ENCODE results near the gene NAT14.

NAT14 gene

DNA sequence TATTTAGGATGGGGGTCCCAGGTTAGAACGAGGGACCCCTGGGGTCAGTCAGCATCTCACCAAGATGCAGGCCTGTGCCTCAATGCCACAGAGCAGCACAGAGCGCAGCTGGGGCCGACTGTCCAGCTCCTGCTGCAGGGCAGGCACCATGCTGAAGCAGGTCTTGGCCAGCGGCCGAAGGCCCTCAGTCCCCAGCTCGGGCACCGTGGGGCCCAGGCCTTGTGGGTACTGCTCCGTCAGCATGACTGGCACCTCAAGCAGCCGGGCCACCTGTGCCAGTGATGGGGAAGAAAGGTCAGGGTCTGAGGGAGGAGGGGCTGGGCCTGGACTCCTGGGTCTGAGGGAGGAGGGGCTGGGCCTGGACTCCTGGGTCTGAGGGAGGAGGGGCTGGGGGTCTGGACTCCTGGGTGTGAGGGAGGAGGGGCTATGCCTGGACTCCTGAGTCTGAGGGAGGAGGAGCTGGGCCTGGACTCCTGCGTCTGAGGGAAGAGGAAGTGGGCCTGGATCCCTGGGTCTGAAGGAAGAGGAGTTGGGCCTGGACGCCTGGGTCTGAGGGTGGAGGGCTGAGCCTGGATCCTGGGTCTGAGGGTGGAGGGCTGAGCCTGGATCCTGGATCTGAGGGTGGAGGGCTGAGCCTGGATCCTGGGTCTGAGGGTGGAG is 29.3 kb upstream of the NAT14 start:
- TF ChIP-seq TEAD4 (IDR thresholded peaks at IDR 0.05): no peak
- no peak for TF ChIP-seq EGR1 (IDR thresholded peaks at IDR 0.05)
- TF ChIP-seq FOXM1 (IDR thresholded peaks at IDR 0.05; ENCODE audit: borderline replicate concordance, low read depth): no peak
- TF ChIP-seq, protein P1, sequence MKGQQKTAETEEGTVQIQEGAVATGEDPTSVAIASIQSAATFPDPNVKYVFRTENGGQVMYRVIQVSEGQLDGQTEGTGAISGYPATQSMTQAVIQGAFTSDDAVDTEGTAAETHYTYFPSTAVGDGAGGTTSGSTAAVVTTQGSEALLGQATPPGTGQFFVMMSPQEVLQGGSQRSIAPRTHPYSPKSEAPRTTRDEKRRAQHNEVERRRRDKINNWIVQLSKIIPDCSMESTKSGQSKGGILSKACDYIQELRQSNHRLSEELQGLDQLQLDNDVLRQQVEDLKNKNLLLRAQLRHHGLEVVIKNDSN (IDR thresholded peaks at IDR 0.05): no peak
- no peak for TF ChIP-seq CREB1 (IDR thresholded peaks at IDR 0.05; ENCODE audit: low read depth)
- no peak for TF ChIP-seq CEBPB (IDR thresholded peaks at IDR 0.05)

DNA sequence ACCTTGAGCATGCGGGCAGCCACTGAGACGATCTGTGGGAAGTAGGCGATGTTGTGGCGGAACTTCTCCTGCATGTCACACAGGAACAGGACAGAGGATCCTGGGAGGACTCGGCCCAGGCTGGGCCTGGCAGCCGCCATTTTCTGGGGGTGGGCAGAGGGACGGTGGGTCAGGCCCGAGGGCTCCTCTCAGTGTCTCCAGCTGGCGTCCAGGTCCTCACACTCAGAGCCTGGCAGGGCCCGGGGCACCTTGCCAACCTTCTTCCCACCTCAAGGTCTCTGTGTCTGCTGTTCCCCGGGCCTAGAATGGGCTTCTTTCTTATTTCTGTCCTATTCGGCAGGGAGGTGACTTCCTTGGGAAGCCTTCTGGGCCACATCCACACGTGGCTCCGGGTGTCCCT is 28.6 kb upstream of the NAT14 start:
- no peak for TF ChIP-seq NFIC (IDR thresholded peaks at IDR 0.05)
- TF ChIP-seq YY1 (IDR thresholded peaks at IDR 0.05; ENCODE audit: low read depth): no peak
- no peak for TF ChIP-seq CREB1 (IDR thresholded peaks at IDR 0.05; ENCODE audit: low read depth)
- no peak for TF ChIP-seq EP300 (IDR thresholded peaks at IDR 0.05; ENCODE audit: borderline replicate concordance)
- no peak for TF ChIP-seq TEAD4 (IDR thresholded peaks at IDR 0.05)
- TF ChIP-seq, protein P1 (IDR thresholded peaks at IDR 0.05): no peak
- TF ChIP-seq TAF1 (IDR thresholded peaks at IDR 0.05; ENCODE audit: low read depth): no peak
- no peak for TF ChIP-seq FOXM1 (IDR thresholded peaks at IDR 0.05; ENCODE audit: borderline replicate concordance, low read depth)
- no peak for TF ChIP-seq REST (IDR thresholded peaks at IDR 0.05; ENCODE audit: low read depth)
- TF ChIP-seq TCF12 (IDR thresholded peaks at IDR 0.05; ENCODE audit: low read depth): no peak
- no peak for TF ChIP-seq EGR1 (IDR thresholded peaks at IDR 0.05)
- TF ChIP-seq CEBPB (IDR thresholded peaks at IDR 0.05): no peak
- TF ChIP-seq MAX (IDR thresholded peaks at IDR 0.05): no peak
- no peak for TF ChIP-seq RAD21 (IDR thresholded peaks at IDR 0.05; ENCODE audit: low read depth)
- no peak for TF ChIP-seq ZBTB7A (IDR thresholded peaks at IDR 0.05; ENCODE audit: low read depth)

- TF ChIP-seq CREB1 (IDR thresholded peaks at IDR 0.05; ENCODE audit: low read depth) (no peak), YY1 (IDR thresholded peaks at IDR 0.05; ENCODE audit: low read depth) (no peak), MAX (IDR thresholded peaks at IDR 0.05) (no peak), REST (IDR thresholded peaks at IDR 0.05; ENCODE audit: low read depth) (no peak), CEBPB (IDR thresholded peaks at IDR 0.05) (no peak), TCF12 (IDR thresholded peaks at IDR 0.05; ENCODE audit: low read depth) (no peak), RAD21 (IDR thresholded peaks at IDR 0.05; ENCODE audit: low read depth) (no peak), EGR1 (IDR thresholded peaks at IDR 0.05) (no peak), NFIC (IDR thresholded peaks at IDR 0.05) (no peak), EP300 (IDR thresholded peaks at IDR 0.05; ENCODE audit: borderline replicate concordance) (no peak), FOXM1 (IDR thresholded peaks at IDR 0.05; ENCODE audit: borderline replicate concordance, low read depth) (no peak), TEAD4 (IDR thresholded peaks at IDR 0.05) (no peak), TAF1 (IDR thresholded peaks at IDR 0.05; ENCODE audit: low read depth) (no peak), ZBTB7A (IDR thresholded peaks at IDR 0.05; ENCODE audit: low read depth) (no peak)
- TF ChIP-seq, protein P1 (IDR thresholded peaks at IDR 0.05): no peak
Measured at GRCh38 chr19:55457683-55458457, 27.1 kb upstream of the NAT14 start.

GRCh38 chr19:55459551-55459949 is 25.4 kb upstream of the NAT14 start:
- no peak for TF ChIP-seq MAX (IDR thresholded peaks at IDR 0.05)
- TF ChIP-seq EP300 (IDR thresholded peaks at IDR 0.05; ENCODE audit: borderline replicate concordance): no peak
- TF ChIP-seq NFIC (IDR thresholded peaks at IDR 0.05): no peak
- no peak for TF ChIP-seq CEBPB (IDR thresholded peaks at IDR 0.05)
- no peak for TF ChIP-seq REST (IDR thresholded peaks at IDR 0.05; ENCODE audit: low read depth)
- TF ChIP-seq EGR1 (IDR thresholded peaks at IDR 0.05): no peak
- no peak for TF ChIP-seq FOXM1 (IDR thresholded peaks at IDR 0.05; ENCODE audit: borderline replicate concordance, low read depth)
- TF ChIP-seq TCF12 (IDR thresholded peaks at IDR 0.05; ENCODE audit: low read depth): no peak
- no peak for TF ChIP-seq CREB1 (IDR thresholded peaks at IDR 0.05; ENCODE audit: low read depth)
- no peak for TF ChIP-seq TEAD4 (IDR thresholded peaks at IDR 0.05)
- TF ChIP-seq ZBTB7A (IDR thresholded peaks at IDR 0.05; ENCODE audit: low read depth): no peak
- TF ChIP-seq, protein P1 (IDR thresholded peaks at IDR 0.05): no peak
- TF ChIP-seq TAF1 (IDR thresholded peaks at IDR 0.05; ENCODE audit: low read depth): no peak
- no peak for TF ChIP-seq RAD21 (IDR thresholded peaks at IDR 0.05; ENCODE audit: low read depth)
- no peak for TF ChIP-seq YY1 (IDR thresholded peaks at IDR 0.05; ENCODE audit: low read depth)

Data from Ishikawa (cell line).